ENCODE results near the gene HDAC4.

- TF ChIP-seq CTCF (IDR thresholded peaks at IDR 0.05) (no peak), EZH2 (IDR thresholded peaks at IDR 0.05; ENCODE audit: borderline replicate concordance, insufficient read depth, low read depth, low read length, poor library complexity, severe bottlenecking) (no peak)
Measured at GRCh38 chr2:239047420-239047819, 353.4 kb downstream of the HDAC4 start.
